Osteoblast (primary cell): ENCODE results near the gene SORD. TPM values are rescaled to one million over a fixed set of nuclear protein-coding genes. Genes with fewer than 3 reads are reported as not detected.

Experiments used
- DNase-seq: peaks from one replicate; pipeline ENCODE4 v3.0.0; 2011; ENCODE audit warnings: low spot score, mixed read lengths; ENCODE audit not compliant: insufficient read length; ENCODE audit errors: missing footprints
- H2AFZ ChIP-seq: 2 replicates; pipeline ENCODE4 v1.6.0; 2011; ENCODE audit warnings: mild to moderate bottlenecking, low read length
- H3K27ac ChIP-seq: 2 replicates; pipeline ENCODE4 v1.5.1; 2011; ENCODE audit warnings: mild to moderate bottlenecking, low read depth, low read length, moderate library complexity
- H3K27me3 ChIP-seq: 2 replicates; pipeline ENCODE4 v1.6.0; 2012; ENCODE audit warnings: mild to moderate bottlenecking, control low read depth, inconsistent platforms, low read length, moderate library complexity; ENCODE audit not compliant: insufficient read depth
- H3K36me3 ChIP-seq: 2 replicates; pipeline ENCODE4 v1.5.1; 2011; ENCODE audit warnings: mild to moderate bottlenecking, low read length, control low read depth, moderate library complexity; ENCODE audit not compliant: insufficient read depth
- H3K4me1 ChIP-seq: 2 replicates; pipeline ENCODE4 v1.5.1; 2011; ENCODE audit warnings: mild to moderate bottlenecking, low read length, control low read depth, moderate library complexity; ENCODE audit not compliant: insufficient read depth
- H3K4me2 ChIP-seq: 2 replicates; pipeline ENCODE4 v1.6.0; 2011; ENCODE audit warnings: mild to moderate bottlenecking, low read length; ENCODE audit not compliant: insufficient read depth
- H3K4me3 ChIP-seq: fragments of 200-600 bp; sonication (generic); 3 replicates; pipeline ENCODE4 v1.5.1; 2012; ENCODE audit warnings: mild to moderate bottlenecking, low read length, inconsistent platforms; ENCODE audit not compliant: insufficient read depth
- H3K79me2 ChIP-seq: 2 replicates; pipeline ENCODE4 v1.6.0; 2012; ENCODE audit warnings: mild to moderate bottlenecking, low read length, control low read depth, inconsistent platforms; ENCODE audit not compliant: insufficient read depth
- H3K9me3 ChIP-seq: 2 replicates; pipeline ENCODE4 v1.5.1; 2011; ENCODE audit warnings: low read depth, low read length, control low read depth
- H4K20me1 ChIP-seq: 2 replicates; pipeline ENCODE4 v1.6.0; 2012; ENCODE audit warnings: mild to moderate bottlenecking, low read length, control low read depth; ENCODE audit not compliant: insufficient read depth
- CTCF ChIP-seq: IDR thresholded peaks from 2 replicates; pipeline ENCODE4 v1.5.1; 2011; ENCODE audit warnings: mild to moderate bottlenecking, low read depth, low read length, moderate library complexity; ENCODE audit errors: extremely low read depth
- total RNA-seq: library from RNA; depleted of rRNA; stranded (reverse); fragments of >200 nt; gene quantifications from 2 replicates; pipeline ENCODE4 v1.2.3, GENCODE V29; 2012

The SORD gene
- total RNA-seq, 1 donor, result 9.8 TPM

DNA sequence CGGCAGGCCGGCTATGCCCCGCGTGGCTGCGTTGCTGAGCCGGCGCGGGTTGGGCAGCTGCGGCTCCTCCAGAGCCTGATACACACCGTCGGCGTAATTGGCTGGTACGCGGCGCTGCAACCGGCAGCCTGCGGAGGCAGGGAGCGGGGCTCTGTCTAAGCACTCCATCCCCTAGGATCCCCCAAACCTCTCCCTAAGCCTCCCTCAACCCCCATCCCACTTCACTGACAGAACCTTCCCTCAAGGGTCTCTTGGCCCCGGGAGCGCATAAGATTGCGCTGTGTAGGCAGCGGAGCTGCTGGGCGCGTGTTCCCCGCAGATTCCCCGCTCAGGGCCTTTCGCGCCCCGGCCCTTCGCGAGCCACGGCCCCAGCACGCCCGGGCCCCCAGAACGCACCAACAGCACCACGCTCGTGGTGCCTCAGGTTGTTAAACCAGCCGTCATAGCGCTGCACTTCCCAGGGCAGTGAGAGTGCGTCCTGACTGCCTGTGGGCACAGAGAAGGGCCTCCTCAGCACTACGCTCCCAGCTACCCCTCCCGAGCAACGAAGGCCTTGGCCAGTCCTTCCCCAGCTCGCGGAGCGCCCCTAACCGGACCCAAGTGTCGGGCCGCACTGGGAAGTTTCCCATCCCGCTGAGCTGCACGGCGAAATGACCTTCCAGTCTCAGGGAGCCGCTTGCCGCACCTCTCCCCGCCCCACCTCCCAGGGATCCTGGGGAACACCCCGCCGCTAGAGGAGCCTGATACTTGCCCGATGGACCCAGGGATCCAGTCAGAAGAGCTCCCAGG, 89.8 kb downstream of the SORD start:
- Histone ChIP-seq H3K4me3 (no peak overlapping the region), H3K27me3 (peaks cover 91% of the 10 kb centered on the region), H3K79me2 (no peaks in the 10 kb centered on the region), H3K4me2 (no peak overlapping the region), H3K4me1 (no peaks in the 10 kb centered on the region), H2AFZ (no peak overlapping the region), H3K27ac (no peak overlapping the region), H4K20me1 (no peaks in the 10 kb centered on the region), H3K9me3 (no peaks in the 10 kb centered on the region), H3K36me3 (no peaks in the 10 kb centered on the region)
- no peak for TF ChIP-seq CTCF
- peak; percentile 83 for DNase-seq

DNA sequence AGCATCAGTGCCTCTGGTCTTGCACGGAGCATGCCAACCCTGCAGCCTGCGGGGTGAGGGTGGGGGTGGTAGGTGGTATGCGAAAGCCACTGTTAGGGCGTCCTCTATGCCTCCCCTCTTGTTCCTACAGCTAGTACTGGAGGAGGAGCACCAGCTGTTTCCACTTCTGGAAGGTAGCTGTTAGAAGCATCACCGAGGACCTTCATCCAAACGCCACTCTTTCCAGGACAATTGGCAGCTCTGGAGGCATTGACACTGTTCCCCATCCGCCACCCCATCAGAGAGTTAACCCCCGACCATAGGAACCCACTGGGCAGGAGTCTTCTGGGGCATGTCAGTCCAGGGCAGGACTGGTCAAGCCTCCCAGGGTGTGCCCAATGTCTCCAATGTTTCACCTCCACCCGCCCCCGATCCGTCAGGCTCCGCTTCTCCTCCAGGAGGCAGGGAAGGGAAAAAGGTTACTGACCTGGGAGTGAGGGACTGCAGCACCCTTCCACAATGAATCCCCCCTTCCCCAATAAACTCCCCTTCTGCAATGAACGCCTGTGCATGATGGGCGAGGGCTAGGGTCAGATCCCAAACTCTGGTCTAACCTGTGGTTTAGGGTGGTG, 90.5 kb downstream of the SORD start:
- no peaks in the 10 kb centered on the region for H3K4me1 ChIP-seq
- no peaks in the 10 kb centered on the region for H4K20me1 ChIP-seq
- peaks cover 86% of the 10 kb centered on the region for H3K27me3 ChIP-seq
- peak; percentile 79 for DNase-seq
- TF ChIP-seq CTCF, result no peak
- no peak overlapping the region for H3K27ac ChIP-seq
- no peak overlapping the region for H2AFZ ChIP-seq
- no peaks in the 10 kb centered on the region for H3K79me2 ChIP-seq
- no peaks in the 10 kb centered on the region for H3K9me3 ChIP-seq
- no peaks in the 10 kb centered on the region for H3K36me3 ChIP-seq
- H3K4me2 ChIP-seq, result no peak overlapping the region
- no peak overlapping the region for H3K4me3 ChIP-seq

DNA sequence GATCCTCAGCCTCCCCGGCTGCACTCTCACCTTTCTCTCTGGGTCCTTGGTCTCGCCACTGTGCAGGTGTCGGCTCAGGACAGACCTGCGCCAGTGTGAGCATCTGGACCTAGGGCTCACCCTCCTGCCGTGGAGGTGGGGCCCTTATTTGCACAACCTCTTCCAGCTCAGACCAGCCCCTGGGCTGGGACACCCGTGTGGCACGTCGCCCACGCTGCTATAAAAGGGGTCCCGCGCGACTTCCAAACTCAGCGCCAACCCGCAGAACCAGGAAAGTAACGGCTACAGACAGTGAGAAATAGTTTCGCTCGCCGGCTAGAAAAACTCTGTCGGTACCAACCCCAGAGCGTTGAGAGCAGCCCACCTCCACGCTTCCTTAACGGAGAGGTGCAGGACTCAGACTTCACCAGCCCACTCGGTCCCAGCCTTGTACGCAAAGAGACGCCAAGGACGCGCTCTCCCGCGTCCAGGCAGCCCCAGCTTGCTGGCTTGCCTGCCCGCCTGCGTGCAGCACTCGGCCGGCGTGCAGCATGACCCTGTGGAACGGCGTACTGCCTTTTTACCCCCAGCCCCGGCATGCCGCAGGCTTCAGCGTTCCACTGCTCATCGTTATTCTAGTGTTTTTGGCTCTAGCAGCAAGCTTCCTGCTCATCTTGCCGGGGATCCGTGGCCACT, 91.2 kb downstream of the SORD start, which contains the start of the genes DUOX2 and DUOXA2:
TSS of gene DUOX2 (minus strand) at position 97 of the 675 bp plus-strand sequence. CDS start 761 bp downstream, outside the sequence.
TSS of gene DUOXA2 (plus strand) at position 251 of the 675 bp plus-strand sequence. CDS start at position 531, 280 bp downstream.
- Histone ChIP-seq H3K4me2 (no peak within 1 kb of the TSS), H2AFZ (no peak within 1 kb of the TSS), H3K27ac (no peak within 1 kb of the TSS), H3K79me2 (no peaks in the 10 kb centered on the region), H3K4me1 (no peaks in the 10 kb centered on the region), H3K36me3 (no peaks in the 10 kb centered on the region), H3K4me3 (no peak within 1 kb of the TSS), H4K20me1 (no peaks in the 10 kb centered on the region), H3K27me3 (peaks cover 81% of the 10 kb centered on the region), H3K9me3 (no peaks in the 10 kb centered on the region)
- TF ChIP-seq CTCF, result no peak
- DNase-seq, result peak; percentile 90

- no peaks in the 10 kb centered on the region for H3K9me3 ChIP-seq
- no peak overlapping the region for H2AFZ ChIP-seq
- no peaks in the 10 kb centered on the region for H3K4me1 ChIP-seq
- peak; percentile 73 for DNase-seq
- H3K4me3 ChIP-seq, result no peak overlapping the region
- H3K27ac ChIP-seq, result no peak overlapping the region
- H4K20me1 ChIP-seq, result no peaks in the 10 kb centered on the region
- TF ChIP-seq CTCF, result no peak
- no peak overlapping the region for H3K4me2 ChIP-seq
- H3K36me3 ChIP-seq, result no peaks in the 10 kb centered on the region
- peaks cover 76% of the 10 kb centered on the region for H3K27me3 ChIP-seq
- H3K79me2 ChIP-seq, result no peaks in the 10 kb centered on the region
These were observed 91.7 kb downstream of the SORD start for GRCh38 chr15:45114751-45115085.
